GM23338 (cell line): ENCODE measurements around the gene RASA3. TPM values are rescaled to one million over a fixed set of nuclear protein-coding genes. Genes with fewer than 3 reads are reported as not detected.

Experiments used
- ATAC-seq: fragments of 200-7000 bp; cut with Tn5 transposase; 3 replicates; pipeline ENCODE4 v1.9.1; 2020
- DNase-seq: peaks from one replicate; pipeline ENCODE4 v3.0.0-alpha.2; 2015; ENCODE audit warnings: low spot score
- H2AFZ ChIP-seq: fragments of 200-600 bp; sonication (generic); 2 replicates; pipeline ENCODE4 v1.8.0; 2016; ENCODE audit warnings: antibody characterized with exemption, mild to moderate bottlenecking, moderate library complexity
- H3F3A ChIP-seq: fragments of 200-600 bp; sonication (generic); replicated peaks from 2 replicates; pipeline ENCODE4 v1.8.0; 2017; ENCODE audit warnings: antibody characterized with exemption, mixed run types, low read depth
- H3K27ac ChIP-seq: fragments of 200-600 bp; sonication (generic); 2 replicates; pipeline ENCODE4 v1.6.1; 2016; ENCODE audit warnings: low read depth
- H3K27me3 ChIP-seq: fragments of 200-600 bp; sonication (generic); 2 replicates; pipeline ENCODE4 v1.8.0; 2016; ENCODE audit warnings: mild to moderate bottlenecking, mixed run types, moderate library complexity; ENCODE audit not compliant: insufficient read depth
- H3K36me3 ChIP-seq: fragments of 200-600 bp; sonication (generic); 2 replicates; pipeline ENCODE4 v1.8.0; 2016; ENCODE audit warnings: mild to moderate bottlenecking; ENCODE audit not compliant: insufficient read depth
- H3K4me1 ChIP-seq: fragments of 200-600 bp; sonication (generic); 2 replicates; pipeline ENCODE4 v1.8.0; 2016; ENCODE audit warnings: mild to moderate bottlenecking, moderate library complexity; ENCODE audit not compliant: insufficient read depth
- H3K4me2 ChIP-seq: fragments of 200-600 bp; sonication (generic); 2 replicates; pipeline ENCODE4 v1.7.1; 2017; ENCODE audit warnings: mixed run types
- H3K4me3 ChIP-seq: fragments of 200-600 bp; sonication (generic); 2 replicates; pipeline ENCODE4 v1.6.1; 2016; ENCODE audit warnings: mixed run types
- H3K79me2 ChIP-seq: fragments of 200-600 bp; sonication (generic); replicated peaks from 2 replicates; pipeline ENCODE4 v1.8.0; 2017; ENCODE audit warnings: mild to moderate bottlenecking; ENCODE audit not compliant: insufficient read depth
- H3K9me2 ChIP-seq: fragments of 200-600 bp; sonication (generic); 2 replicates; pipeline ENCODE4 v1.8.0; 2017; ENCODE audit not compliant: insufficient read depth
- H4K20me1 ChIP-seq: fragments of 200-600 bp; sonication (generic); replicated peaks from 2 replicates; pipeline ENCODE4 v1.8.0; 2017; ENCODE audit warnings: mild to moderate bottlenecking; ENCODE audit not compliant: insufficient read depth
- H3K27ac Mint-ChIP-seq: 2 replicates; pipeline ENCODE4 v1.8.0; 2020; ENCODE audit warnings: inconsistent platforms, mild to moderate bottlenecking, moderate library complexity, mixed read lengths
- H3K27me3 Mint-ChIP-seq: 3 replicates; pipeline ENCODE4 v1.8.0; 2022; ENCODE audit warnings: low read depth, mild to moderate bottlenecking, moderate library complexity, mixed read lengths, inconsistent platforms; ENCODE audit not compliant: insufficient read depth, poor library complexity
- H3K36me3 Mint-ChIP-seq: 3 replicates; pipeline ENCODE4 v1.8.0; 2021; ENCODE audit warnings: low read depth, mild to moderate bottlenecking, inconsistent platforms, moderate library complexity, mixed read lengths
- H3K4me1 Mint-ChIP-seq: 3 replicates; pipeline ENCODE4 v1.8.0; 2020; ENCODE audit warnings: mild to moderate bottlenecking, inconsistent platforms, mixed read lengths
- H3K4me3 Mint-ChIP-seq: 3 replicates; pipeline ENCODE4 v1.8.0; 2021; ENCODE audit warnings: moderate library complexity, mild to moderate bottlenecking, inconsistent platforms, mixed read lengths
- H3K9me3 Mint-ChIP-seq: 3 replicates; pipeline ENCODE4 v1.8.0; 2020; ENCODE audit warnings: moderate library complexity, mild to moderate bottlenecking, inconsistent platforms, mixed read lengths
- CREB1 ChIP-seq: fragments of 250-450 bp; sonication (Bioruptor Pico); IDR thresholded peaks from 2 replicates; pipeline ENCODE4 v1.5.0; 2020; ENCODE audit warnings: low read depth, mild to moderate bottlenecking, moderate library complexity
- CTCF ChIP-seq, 2 experiments: fragments of 200-600 bp in 1 of 2; sonication (generic) in 1 of 2; conservative IDR thresholded peaks; 2 replicates each; pipeline versions ENCODE4 v1.5.1 to v1.6.1; 2016 to 2017; ENCODE audit warnings: antibody characterized with exemption in 2 of 2, low read depth in 2 of 2, mild to moderate bottlenecking in 2 of 2, moderate library complexity in 1 of 2
- ETS1 ChIP-seq: IDR thresholded peaks from 2 replicates; pipeline ENCODE4 v1.6.1; 2016; ENCODE audit warnings: antibody characterized with exemption
- EZH2 ChIP-seq: fragments of 200-600 bp; sonication (generic); IDR thresholded peaks from one replicate; pipeline ENCODE4 v1.8.0; 2017; ENCODE audit warnings: antibody characterized with exemption, mild to moderate bottlenecking, low read depth; ENCODE audit not compliant: unreplicated experiment
- JUNB ChIP-seq: IDR thresholded peaks from one replicate; pipeline ENCODE4 v1.6.1; 2016; ENCODE audit warnings: antibody characterized with exemption; ENCODE audit not compliant: unreplicated experiment
- REST ChIP-seq: IDR thresholded peaks from one replicate; pipeline ENCODE4 v1.6.1; 2018; ENCODE audit warnings: antibody characterized with exemption; ENCODE audit not compliant: unreplicated experiment
- ZNF114 ChIP-seq: fragments of 250-450 bp; sonication (Bioruptor Pico); IDR thresholded peaks from 2 replicates; pipeline ENCODE4 v1.5.0; 2020; ENCODE audit warnings: mild to moderate bottlenecking, moderate library complexity
- ZNF331 ChIP-seq: fragments of 250-450 bp; sonication (Bioruptor Pico); IDR thresholded peaks from 2 replicates; pipeline ENCODE4 v1.5.0; 2020; ENCODE audit warnings: low read depth, mild to moderate bottlenecking, moderate library complexity
- ZNF462 ChIP-seq: fragments of 250-450 bp; sonication (Bioruptor Pico); IDR thresholded peaks from 2 replicates; pipeline ENCODE4 v1.5.0; 2020; ENCODE audit warnings: mild to moderate bottlenecking, moderate library complexity
- polyA plus RNA-seq: library from polyadenylated mRNA; unstranded; fragments of >200 nt; fragmentation: Nextera tagmentation; extraction: Ambion mirVana; gene quantifications from 2 replicates; pipeline ENCODE4 v1.2.1, GENCODE V29; 2016
- total RNA-seq: library from RNA; depleted of rRNA; stranded (reverse); fragments of >200 nt; shearing (Covaris generic); gene quantifications from 2 replicates; pipeline ENCODE4 v1.2.3, GENCODE V29; 2014

Gene RASA3
- total and polyA plus RNA-seq, 2 experiments from 2014 or later, result 11.2 to 20.7 TPM

GRCh38 chr13:114038211-114038613 is 94.2 kb downstream of the RASA3 start:
- H3F3A ChIP-seq, result no peaks in the 10 kb centered on the region
- ATAC-seq, result no peak
- no peak overlapping the region for H3K27ac ChIP-seq
- TF ChIP-seq EZH2 (no peak), ZNF114 (no peak), JUNB (no peak), ZNF331 (CRISPR knock-in tag) (no peak), ETS1 (no peak)
- H3K27ac Mint-ChIP-seq, result no peak overlapping the region
- H3K27me3 ChIP-seq, result no peaks in the 10 kb centered on the region
- H3K36me3 ChIP-seq, result no peaks in the 10 kb centered on the region
- no peak overlapping the region for H2AFZ ChIP-seq
- no peak overlapping the region for H3K4me3 ChIP-seq
- H3K9me2 ChIP-seq, result no peaks in the 10 kb centered on the region
- H3K9me3 Mint-ChIP-seq, result no peaks in the 10 kb centered on the region
- H3K79me2 ChIP-seq, result peaks cover 21% of the 10 kb centered on the region
- H3K4me3 Mint-ChIP-seq, result no peak overlapping the region
- peaks cover 32% of the 10 kb centered on the region for H3K4me1 Mint-ChIP-seq
- no peak overlapping the region for H3K4me2 ChIP-seq
- peaks cover 5% of the 10 kb centered on the region for H3K27me3 Mint-ChIP-seq
- peaks cover 9% of the 10 kb centered on the region; the same call in 2 of the 3 replicates for H3K36me3 Mint-ChIP-seq
- H4K20me1 ChIP-seq, result no peaks in the 10 kb centered on the region; the same call in 1 of the 2 replicates
- DNase-seq, result no peak
- H3K4me1 ChIP-seq, result peaks cover 5% of the 10 kb centered on the region; the same call in 1 of the 2 replicates

- no peaks in the 10 kb centered on the region for H3K9me2 ChIP-seq
- H3K36me3 ChIP-seq, result no peaks in the 10 kb centered on the region
- peaks cover 6% of the 10 kb centered on the region; the same call in 1 of the 3 replicates for H3K36me3 Mint-ChIP-seq
- peaks cover 5% of the 10 kb centered on the region; the same call in 1 of the 2 replicates for H3K4me1 ChIP-seq
- no peak for DNase-seq
- ATAC-seq, result no peak
- no peak overlapping the region for H3K27ac ChIP-seq
- H4K20me1 ChIP-seq, result no peaks in the 10 kb centered on the region; the same call in 1 of the 2 replicates
- H3K4me2 ChIP-seq, result no peak overlapping the region
- no peak overlapping the region for H3K4me3 ChIP-seq
- H3K27me3 ChIP-seq, result no peaks in the 10 kb centered on the region
- no peak overlapping the region for H3K4me3 Mint-ChIP-seq
- no peaks in the 10 kb centered on the region for H3K9me3 Mint-ChIP-seq
- H3K27ac Mint-ChIP-seq, result no peak overlapping the region
- H3K79me2 ChIP-seq, result peaks cover 21% of the 10 kb centered on the region
- peaks cover 32% of the 10 kb centered on the region for H3K4me1 Mint-ChIP-seq
- H2AFZ ChIP-seq, result no peak overlapping the region
- peaks cover 2% of the 10 kb centered on the region for H3K27me3 Mint-ChIP-seq
- H3F3A ChIP-seq, result no peaks in the 10 kb centered on the region
- no peak for TF ChIP-seq CTCF (conservative IDR thresholded peaks at IDR 0.05; ENCODE audit: low read depth in 2 of 2)
- no peak for TF ChIP-seq JUNB
- no peak for TF ChIP-seq ZNF331 (CRISPR knock-in tag)
- no peak for TF ChIP-seq EZH2
- TF ChIP-seq REST, result no peak
- TF ChIP-seq ZNF462, result no peak
- no peak for TF ChIP-seq CREB1 (CRISPR knock-in tag)
Observed at GRCh38 chr13:114037674-114038073, 94.7 kb downstream of the RASA3 start.
